ENCODE measurements around the gene OGA.

GRCh38 chr10:101793526-101793925 is 24.7 kb downstream of the OGA start:
- TF ChIP-seq POLR2A (IDR thresholded peaks at IDR 0.05; ENCODE audit: low read depth, low read length) (no peak), PAX5 (IDR thresholded peaks at IDR 0.05; ENCODE audit: insufficient read depth, low read length, severe bottlenecking) (no peak), SPI1 (IDR thresholded peaks at IDR 0.05; ENCODE audit: low read depth, low read length) (no peak), POLR2AphosphoS5 (IDR thresholded peaks at IDR 0.05; ENCODE audit: low read depth, low read length) (no peak), POU2F2 (IDR thresholded peaks at IDR 0.05; ENCODE audit: low read depth, low read length) (no peak)

Data from GM12891 (cell line).